Liver (tissue), 9 donors: ENCODE data around the gene DPT. TPM values are rescaled to one million over a fixed set of nuclear protein-coding genes. Genes with fewer than 3 reads are reported as not detected.

Experiments used
- DNase-seq: peaks from one replicate; pipeline ENCODE4 v3.0.0-alpha.2; 2017; ENCODE audit warnings: low spot score
- H3K27ac ChIP-seq, 2 donors: one replicate each; pipeline ENCODE4 v1.7.0; 2013; ENCODE audit warnings: inconsistent platforms in 2 of 2, low read length in 2 of 2, control low read depth in 1 of 2, low read depth in 1 of 2, mild to moderate bottlenecking in 1 of 2
- H3K27me3 ChIP-seq, 4 donors: one replicate each; pipeline versions ENCODE4 v1.6.1 to v1.7.0; 2013; ENCODE audit warnings: low read length in 3 of 4, inconsistent platforms in 1 of 4, mild to moderate bottlenecking in 1 of 4, moderate library complexity in 1 of 4; ENCODE audit not compliant: control insufficient read depth in 4 of 4, insufficient read depth in 4 of 4
- H3K36me3 ChIP-seq, 4 donors: one replicate each; pipeline versions ENCODE4 v1.6.1 to v1.7.0; 2013; ENCODE audit warnings: low read length in 3 of 4, mild to moderate bottlenecking in 3 of 4, low read depth in 1 of 4, moderate library complexity in 1 of 4; ENCODE audit not compliant: control insufficient read depth in 4 of 4, insufficient read depth in 3 of 4
- H3K4me1 ChIP-seq, 4 donors: one replicate each; pipeline versions ENCODE4 v1.6.1 to v1.7.0; 2013; ENCODE audit warnings: low read length in 3 of 4, mild to moderate bottlenecking in 3 of 4, moderate library complexity in 1 of 4; ENCODE audit not compliant: control insufficient read depth in 4 of 4, insufficient read depth in 4 of 4
- H3K4me3 ChIP-seq, 3 donors: one replicate each; pipeline versions ENCODE4 v1.6.1 to v1.7.0; 2013; ENCODE audit warnings: low read length in 3 of 3, control low read depth in 1 of 3, low read depth in 1 of 3, mild to moderate bottlenecking in 1 of 3
- H3K9ac ChIP-seq, 2 donors: one replicate each; pipeline ENCODE4 v1.7.0; 2013; ENCODE audit warnings: low read length in 2 of 2, mild to moderate bottlenecking in 2 of 2, moderate library complexity in 2 of 2, control low read depth in 1 of 2, low read depth in 1 of 2
- H3K9me3 ChIP-seq, 4 donors: one replicate each; pipeline versions ENCODE4 v1.6.1 to v1.7.0; 2013; ENCODE audit warnings: low read length in 3 of 4; ENCODE audit not compliant: control insufficient read depth in 4 of 4
- CTCF ChIP-seq: fragments of 150-350 bp; IDR thresholded peaks from 2 replicates; pipeline ENCODE4 v1.5.1; 2017; ENCODE audit warnings: improper control_type of control experiment, low read depth, low read length; ENCODE audit not compliant: missing input control
- EGR1 ChIP-seq, 2 donors: IDR thresholded peaks; 2 replicates each; pipeline ENCODE4 v1.6.1; 2016 to 2018; ENCODE audit warnings: antibody characterized with exemption in 2 of 2, low read depth in 2 of 2
- FOXA1 ChIP-seq: IDR thresholded peaks from 2 replicates; pipeline ENCODE4 v1.6.1; 2016; ENCODE audit warnings: antibody characterized with exemption
- FOXA2 ChIP-seq: IDR thresholded peaks from 2 replicates; pipeline ENCODE4 v1.6.1; 2016; ENCODE audit warnings: antibody characterized with exemption
- GABPA ChIP-seq, 2 donors: IDR thresholded peaks in 1 of 2; conservative IDR thresholded peaks in 1 of 2; 2 replicates each; pipeline ENCODE4 v1.6.1; 2016; ENCODE audit warnings: antibody characterized with exemption in 2 of 2, mild to moderate bottlenecking in 1 of 2, moderate library complexity in 1 of 2
- HNF4A ChIP-seq, 2 donors: conservative IDR thresholded peaks; 2 replicates each; pipeline ENCODE4 v1.6.1; 2016; ENCODE audit warnings: antibody characterized with exemption in 2 of 2, mild to moderate bottlenecking in 2 of 2
- HNF4G ChIP-seq: IDR thresholded peaks from 2 replicates; pipeline ENCODE4 v1.6.1; 2016; ENCODE audit warnings: antibody characterized with exemption
- MAX ChIP-seq: IDR thresholded peaks from 2 replicates; pipeline ENCODE4 v1.6.1; 2016; ENCODE audit warnings: antibody characterized with exemption
- REST ChIP-seq: IDR thresholded peaks from 2 replicates; pipeline ENCODE4 v1.6.1; 2016; ENCODE audit warnings: antibody characterized with exemption, mild to moderate bottlenecking
- SP1 ChIP-seq: IDR thresholded peaks from 2 replicates; pipeline ENCODE4 v1.6.1; 2018; ENCODE audit warnings: antibody characterized with exemption, mild to moderate bottlenecking
- TAF1 ChIP-seq: conservative IDR thresholded peaks from 2 replicates; pipeline ENCODE4 v1.6.1; 2016; ENCODE audit warnings: antibody characterized with exemption, mild to moderate bottlenecking
- YY1 ChIP-seq: IDR thresholded peaks from 2 replicates; pipeline ENCODE4 v1.6.1; 2016; ENCODE audit warnings: antibody characterized with exemption, mild to moderate bottlenecking
- ZBTB33 ChIP-seq: IDR thresholded peaks from 2 replicates; pipeline ENCODE4 v1.6.1; 2016; ENCODE audit warnings: antibody characterized with exemption
- WGBS: extraction: QIAGEN DNeasy Blood & Tissue Kit; methylation state at CpG from one replicate; pipeline ENCODE4 v1.1.7; 2013; 5-methylcytosine and 5-hydroxymethylcytosine counted together
- polyA plus RNA-seq, 2 donors: library from polyadenylated mRNA; stranded (reverse) in 1 of 2; unstranded in 1 of 2; fragments of 200-250 nt in 1 of 2; fragments of >200 nt in 1 of 2; fragmentation: Nextera tagmentation in 1 of 2; extraction: Ambion mirVana in 1 of 2; gene quantifications; one replicate each; pipeline versions ENCODE4 v1.2.1 to v1.2.3, GENCODE V29; 2013 to 2015
- total RNA-seq, 2 donors: library from RNA; depleted of rRNA; stranded (reverse); fragments of >200 nt; gene quantifications; one replicate each; pipeline ENCODE4 v1.2.3, GENCODE V29; 2014
- donor health status: healthy.
- donor health status: healthy.
- donor health status: healthy.
- donor health status: healthy.
- donor health status: healthy.

DPT gene
- total and polyA plus RNA-seq, 4 donors: 0.42 to 5.0 (median 3.0) TPM

- no peaks in the 10 kb centered on the region for H3K4me1 ChIP-seq
- no peaks in the 10 kb centered on the region for H3K27me3 ChIP-seq
- no peak for TF ChIP-seq CTCF
- TF ChIP-seq HNF4A (conservative IDR thresholded peaks at IDR 0.05): no peak
- no peak for TF ChIP-seq REST
- no peak for TF ChIP-seq ZBTB33
- TF ChIP-seq GABPA (IDR thresholded peaks at IDR 0.05 in 1 of 2, conservative IDR thresholded peaks at IDR 0.05 in 1 of 2): no peak
- TF ChIP-seq SP1: no peak
- TF ChIP-seq TAF1: no peak
- no peak for TF ChIP-seq HNF4G
- TF ChIP-seq FOXA2: no peak
- TF ChIP-seq FOXA1: no peak
- no peak for TF ChIP-seq EGR1 (IDR thresholded peaks at IDR 0.05; ENCODE audit: low read depth in 2 of 2)
- TF ChIP-seq YY1: no peak
- no peak for TF ChIP-seq MAX
- no peak overlapping the region for H3K4me3 ChIP-seq
- no peak overlapping the region for H3K27ac ChIP-seq
- no peaks in the 10 kb centered on the region for H3K9me3 ChIP-seq
- no peak for DNase-seq
- H3K9ac ChIP-seq: no peak overlapping the region
- H3K36me3 ChIP-seq: no peaks in the 10 kb centered on the region
- WGBS: 91% methylated on average over 3 of the region's 3 CpGs
Measured at GRCh38 chr1:168645721-168646120, 83.3 kb downstream of the DPT start.

Other genes starting within 250 kb of the DPT start
- gene XCL2, start 185.2 kb downstream of the DPT start, total RNA-seq: under 1 TPM; 0.23 to 0.92 TPM
- under 1 TPM; 0.48 to 0.61 TPM for gene XCL2, start 185.2 kb downstream of the DPT start, polyA plus RNA-seq
- under 1 TPM; 0.17 to 0.33 TPM for gene XCL1, start 152.6 kb downstream of the DPT start, total RNA-seq
- gene XCL1, start 152.6 kb downstream of the DPT start, polyA plus RNA-seq: under 1 TPM; 0.18 to 0.26 TPM